ENCODE measurements around the gene NEK4.

Gene NEK4

DNA sequence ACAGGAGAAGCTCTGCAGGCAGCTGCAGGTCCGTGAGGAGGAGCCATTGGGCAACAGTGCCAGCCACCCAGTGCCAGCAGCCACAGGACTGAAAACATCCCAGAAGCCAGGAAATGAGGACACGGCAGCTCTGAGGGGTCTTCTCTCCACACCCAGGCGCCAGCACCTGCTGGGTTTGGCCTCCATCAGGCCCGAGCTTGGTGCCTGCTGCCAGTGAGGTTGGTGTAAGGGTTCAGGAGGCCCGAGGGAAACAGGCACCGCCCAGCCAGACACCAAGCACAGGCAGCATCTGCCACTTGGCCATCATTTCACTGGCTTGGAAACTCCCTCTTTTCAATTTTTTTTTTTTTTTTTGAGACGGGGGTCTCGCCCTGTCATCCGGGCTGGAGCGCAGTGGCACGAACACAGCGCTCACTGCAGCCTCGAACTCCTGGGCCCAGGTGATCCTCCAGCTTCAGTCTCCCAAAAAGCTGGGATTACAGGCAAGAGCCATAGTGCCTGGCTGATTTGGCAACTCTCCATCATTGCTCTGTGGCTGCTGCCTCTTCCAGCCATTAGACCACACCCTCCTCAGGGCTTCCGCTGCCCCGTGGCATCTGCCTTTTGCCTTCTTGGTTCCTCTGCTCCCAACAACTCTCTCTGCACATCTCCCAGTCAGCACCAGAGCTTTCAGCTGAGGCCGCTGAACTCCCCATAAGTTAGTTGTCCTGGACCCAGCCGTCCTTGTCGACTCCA is 22.4 kb upstream of the NEK4 start:
- DNase-seq (ENCODE audit: low read depth): no peak

DNA sequence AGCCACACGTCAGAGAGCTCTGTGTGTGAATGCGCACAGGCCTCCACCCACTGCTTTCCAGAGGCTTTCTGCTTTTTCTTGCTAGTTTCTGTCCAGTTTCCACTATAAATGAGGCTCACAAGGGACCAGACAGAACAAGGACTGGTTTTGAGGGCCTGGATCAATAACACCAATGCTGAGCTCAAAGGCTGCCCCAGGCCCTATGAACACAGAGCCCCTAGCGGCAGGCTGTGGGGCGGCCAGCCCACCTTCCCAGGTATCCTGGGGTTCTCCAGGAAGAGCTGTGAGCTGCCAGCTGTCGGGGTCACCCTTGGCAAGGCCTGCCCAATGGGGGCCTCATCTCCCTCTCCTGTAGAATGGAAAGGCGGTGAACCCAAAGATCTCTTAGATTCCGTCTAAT is 21.7 kb upstream of the NEK4 start:
- DNase-seq (ENCODE audit: low read depth): no peak

DNA sequence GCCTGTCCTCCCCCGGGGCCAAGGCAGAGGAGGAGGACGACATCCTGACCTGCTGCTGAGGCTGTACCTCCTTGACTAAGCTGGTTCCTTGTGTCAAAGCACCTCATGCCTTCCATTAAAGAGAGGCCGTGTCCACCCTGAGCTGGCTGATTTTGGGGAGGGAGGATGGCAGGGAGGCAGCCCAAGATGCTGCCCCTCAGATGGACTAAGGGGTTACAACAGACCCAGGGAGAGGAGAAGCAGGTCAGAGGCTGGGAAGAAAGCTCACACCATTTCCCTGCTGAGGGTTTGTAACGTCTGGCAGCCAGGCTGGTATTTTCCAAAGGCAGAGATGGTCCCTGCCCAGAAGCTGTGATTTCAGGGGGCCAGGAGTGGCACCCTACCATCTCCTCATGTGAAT is 21.2 kb upstream of the NEK4 start:
- no peak for DNase-seq (ENCODE audit: low read depth)

DNA sequence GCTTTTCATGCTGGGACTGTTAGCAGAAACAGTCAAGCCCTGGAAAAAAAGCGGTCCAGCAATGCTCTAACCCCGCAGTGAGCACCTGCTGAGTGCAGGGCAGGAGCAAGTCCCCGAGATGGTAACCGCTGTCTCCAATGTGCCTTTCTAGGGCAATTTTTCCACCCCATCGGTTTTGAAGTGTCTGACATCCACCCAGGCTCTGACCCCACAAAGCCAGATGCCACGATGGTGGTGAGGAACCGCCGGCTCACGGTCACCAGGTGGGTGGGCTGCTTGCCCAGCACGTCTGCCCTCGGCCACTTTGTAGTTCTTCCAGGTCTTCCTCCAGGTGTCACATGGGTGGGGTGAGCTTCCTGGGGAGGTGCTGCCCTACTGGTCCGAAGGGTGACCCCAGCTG is 20.6 kb upstream of the NEK4 start:
- no peak for DNase-seq (ENCODE audit: low read depth)

DNA sequence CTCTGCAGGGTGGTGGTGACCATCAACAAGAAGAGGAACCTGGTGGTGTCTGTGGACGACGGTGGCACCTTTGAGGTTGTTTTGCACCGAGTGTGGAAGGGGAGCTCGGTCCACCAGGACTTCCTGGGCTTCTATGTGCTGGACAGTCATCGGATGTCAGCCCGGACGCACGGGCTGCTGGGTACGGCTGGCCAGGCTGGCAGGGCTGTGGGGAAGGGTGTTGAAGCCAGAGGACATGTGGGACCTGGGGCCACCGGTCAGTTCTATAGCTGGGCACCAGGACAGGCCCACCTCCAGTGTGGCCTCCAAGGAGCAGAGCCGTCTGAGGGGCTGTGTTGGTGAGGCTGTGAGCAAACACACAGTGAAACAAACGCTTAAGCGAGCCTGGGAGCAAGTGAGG is 20.0 kb upstream of the NEK4 start:
- DNase-seq (ENCODE audit: low read depth): no peak

DNA sequence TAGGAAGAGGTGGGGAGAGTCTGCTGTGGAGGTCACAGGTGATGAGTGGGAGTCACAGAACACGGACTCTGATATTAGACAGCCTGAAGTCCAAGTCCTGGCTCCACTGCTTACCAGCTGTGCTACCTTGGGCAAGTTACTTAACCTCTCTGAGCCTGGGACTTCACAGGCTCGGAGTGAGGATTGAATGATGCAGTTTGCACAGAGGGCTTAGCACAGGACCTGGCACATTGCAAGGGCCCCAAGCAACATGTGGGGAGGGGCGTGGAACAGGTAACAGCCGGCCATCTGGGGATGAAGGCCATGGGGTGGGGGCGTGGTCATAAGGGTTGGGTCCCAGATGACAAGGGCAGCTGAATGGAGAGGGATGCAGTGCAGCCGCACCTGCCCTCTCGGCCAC is 19.6 kb upstream of the NEK4 start:
- no peak for DNase-seq (ENCODE audit: low read depth)

DNA sequence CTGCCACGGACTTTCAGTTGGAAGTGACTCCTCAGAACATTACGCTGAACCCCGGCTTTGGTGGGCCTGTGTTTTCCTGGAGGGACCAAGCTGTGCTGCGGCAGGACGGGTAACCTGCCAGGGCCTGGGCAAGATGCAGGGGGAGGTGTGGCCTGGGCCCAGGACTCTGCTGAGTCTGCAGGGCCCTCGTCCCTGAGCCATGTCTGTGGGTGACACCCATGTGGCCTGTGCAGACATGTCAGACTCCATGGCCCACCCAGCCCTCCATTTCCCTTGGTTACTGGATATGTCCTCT is 19.0 kb upstream of the NEK4 start:
- DNase-seq (ENCODE audit: low read depth): no peak

DNA sequence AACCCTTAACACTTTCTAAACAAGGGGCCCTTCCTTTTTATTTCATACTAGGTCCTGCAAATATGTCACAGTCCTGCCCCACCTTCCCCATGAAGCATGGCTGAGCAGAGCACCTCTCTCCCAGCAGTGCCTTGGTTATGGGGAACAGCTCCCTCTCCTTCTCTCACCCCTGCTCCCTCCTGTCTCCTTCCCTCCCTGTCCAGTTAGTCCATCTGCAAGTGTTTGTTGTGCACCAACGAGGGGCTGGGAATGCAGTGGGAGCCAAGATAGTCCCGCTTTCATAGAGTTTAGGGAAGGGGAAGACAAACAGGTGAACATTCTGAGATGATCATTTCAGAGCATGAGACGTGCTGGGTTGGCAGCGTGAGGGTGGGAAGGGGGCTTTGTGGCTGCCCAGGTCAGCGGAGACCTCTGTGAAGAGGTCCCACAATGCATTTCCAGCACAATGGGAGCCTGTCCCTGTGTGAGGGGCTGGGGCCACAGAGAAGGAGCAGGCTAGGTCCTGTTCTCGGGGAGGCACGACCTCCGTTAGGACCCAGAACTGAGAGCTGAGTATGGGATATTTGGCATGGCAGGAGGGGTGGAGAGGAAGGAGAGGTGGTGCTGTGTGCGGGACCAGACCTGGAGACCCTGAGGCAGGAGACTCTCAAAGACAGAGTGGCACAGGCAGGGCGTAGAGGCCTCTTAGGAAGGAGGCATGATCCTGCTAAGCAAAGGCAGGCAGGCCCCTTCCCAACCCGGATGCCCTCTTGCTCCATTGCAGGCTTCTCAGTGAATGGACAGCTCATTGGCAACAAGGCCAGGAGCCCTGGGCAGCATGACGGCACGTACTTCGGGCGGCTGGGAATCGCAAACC is 18.4 kb upstream of the NEK4 start:
- no peak for DNase-seq (ENCODE audit: low read depth)

DNA sequence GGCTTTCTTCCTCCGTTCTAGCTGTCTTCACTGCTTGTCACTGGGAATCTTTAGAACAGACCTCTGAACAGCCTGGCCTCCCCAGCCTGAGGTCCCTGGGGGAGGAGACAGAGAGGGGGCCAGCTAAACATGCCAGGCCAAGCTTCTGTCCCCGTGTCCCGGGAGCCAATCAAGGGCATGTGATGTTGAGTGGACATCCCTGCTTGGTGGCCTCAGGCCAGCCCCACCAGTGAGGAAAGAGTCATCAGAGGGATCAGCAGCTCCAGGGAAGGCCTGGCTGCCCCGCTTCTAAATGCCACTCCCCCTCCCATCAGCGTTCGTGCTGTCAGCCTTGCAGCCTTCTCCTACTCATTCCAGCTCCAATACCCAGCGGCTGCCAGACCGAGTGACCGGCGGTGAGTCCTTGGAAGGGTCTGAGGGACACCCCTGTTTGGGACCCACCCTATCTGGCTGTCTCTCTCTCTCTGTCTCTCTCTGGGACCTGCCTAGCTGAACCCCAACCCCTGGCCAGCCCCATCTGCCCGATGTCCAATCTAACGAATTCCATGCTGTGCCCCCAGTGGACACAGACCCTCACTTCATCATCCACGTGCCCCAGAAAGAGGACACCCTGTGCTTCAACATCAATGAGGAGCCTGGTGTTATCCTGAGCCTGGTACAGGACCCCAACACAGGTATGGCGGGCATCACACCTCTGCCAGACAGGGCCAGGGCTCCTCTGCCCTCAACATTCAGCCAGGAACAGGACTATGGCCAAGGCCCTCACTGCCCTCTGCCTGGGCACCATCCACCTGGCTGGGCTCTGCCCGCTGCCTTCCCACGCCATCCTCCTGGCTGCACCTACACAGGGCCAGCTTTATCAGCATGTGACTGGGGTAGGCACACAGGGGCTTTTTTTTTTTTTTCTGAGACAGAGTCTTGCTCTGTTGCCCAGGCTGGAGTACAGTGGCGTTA is 17.2 kb upstream of the NEK4 start:
- no peak for DNase-seq (ENCODE audit: low read depth)

DNA sequence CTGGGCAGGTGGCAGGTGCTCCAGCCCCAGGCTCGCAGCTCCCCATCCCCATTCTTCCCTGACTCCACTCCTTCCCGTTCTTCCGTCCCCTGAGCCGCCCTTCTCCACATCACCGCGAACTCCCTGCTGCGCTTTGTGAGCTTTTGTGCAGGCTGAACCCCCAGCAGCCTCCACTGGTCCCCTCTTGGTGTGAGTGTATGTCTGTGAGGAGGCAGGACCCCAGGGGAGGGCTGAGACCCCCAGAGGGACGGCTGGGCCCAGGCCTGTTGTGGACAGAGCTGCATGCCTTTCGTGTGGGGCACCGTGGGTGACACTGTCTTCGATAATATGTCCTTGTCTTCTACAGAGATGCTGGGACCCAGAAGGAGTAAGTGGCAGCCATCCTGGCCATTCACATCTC is 16.5 kb upstream of the NEK4 start:
- no peak for DNase-seq (ENCODE audit: low read depth)

DNA sequence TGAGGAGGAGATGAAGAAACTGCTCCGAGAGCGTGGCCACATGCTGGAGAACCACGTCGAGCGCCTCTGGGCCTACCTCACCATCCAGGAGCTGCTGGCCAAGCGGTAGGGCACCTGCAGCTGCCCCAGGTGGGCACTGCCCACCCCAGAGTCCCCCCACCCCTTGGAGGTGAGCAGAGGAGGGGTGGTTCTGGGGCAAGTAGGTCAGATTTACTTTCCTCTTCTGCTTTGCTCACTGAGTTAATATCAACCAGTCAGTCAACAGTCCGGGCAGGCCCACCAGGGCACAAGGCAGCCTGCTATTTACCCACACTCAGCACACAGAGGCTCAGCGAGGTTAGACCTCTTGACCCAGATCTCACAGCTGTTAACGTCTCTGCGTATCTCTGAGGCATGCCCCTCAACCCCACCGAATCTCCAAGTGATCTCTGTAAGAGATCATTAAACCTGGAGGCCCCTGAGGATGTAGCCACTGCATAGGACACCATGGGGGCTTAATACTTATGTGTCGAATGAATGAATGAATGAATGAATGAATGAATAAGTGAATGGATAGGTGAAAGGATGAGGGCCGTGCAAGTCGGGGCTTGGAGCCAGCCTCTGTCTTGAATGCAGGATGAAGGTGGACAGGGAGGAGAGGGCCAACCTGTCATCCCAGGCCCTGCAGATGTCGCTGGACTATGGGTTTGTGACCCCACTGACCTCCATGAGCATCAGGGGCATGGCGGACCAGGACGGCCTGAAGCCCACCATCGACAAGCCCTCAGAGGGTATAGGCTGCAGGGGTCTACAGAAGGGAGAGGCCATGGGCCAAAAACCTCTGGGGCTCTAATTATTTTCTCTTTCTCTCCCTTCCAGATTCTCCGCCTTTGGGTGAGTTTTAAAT is 15.8 kb upstream of the NEK4 start:
- DNase-seq (ENCODE audit: low read depth): no peak

DNA sequence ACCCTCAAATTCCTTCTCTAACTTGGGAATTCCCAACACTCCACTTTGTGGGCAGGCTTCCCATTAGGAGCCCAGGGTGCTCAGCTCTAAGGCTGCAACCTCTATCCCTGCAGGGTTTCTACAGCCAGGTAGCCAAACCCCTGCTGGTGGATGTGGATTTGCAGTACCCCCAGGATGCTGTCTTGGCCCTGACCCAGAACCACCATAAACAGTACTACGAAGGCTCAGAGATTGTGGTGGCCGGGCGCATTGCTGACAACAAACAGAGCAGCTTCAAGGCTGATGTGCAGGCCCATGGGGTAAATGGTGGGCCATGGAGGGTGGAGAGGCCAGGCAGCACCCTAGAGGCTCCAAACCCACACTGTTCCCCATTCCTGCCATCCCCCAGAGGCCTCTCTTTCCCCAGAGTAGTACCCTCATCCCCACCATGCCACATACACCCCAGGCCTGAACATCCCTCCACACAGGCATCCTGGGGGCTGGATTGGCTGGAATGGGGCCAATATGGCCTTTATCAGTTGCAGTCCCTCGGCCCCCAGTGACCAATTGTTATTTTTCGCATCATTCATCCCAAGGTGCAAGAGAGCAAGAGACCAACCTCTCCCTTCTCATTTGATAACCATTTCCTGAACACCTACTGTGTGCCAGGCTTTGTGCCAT is 14.3 kb upstream of the NEK4 start:
- DNase-seq (ENCODE audit: low read depth): no peak

DNA sequence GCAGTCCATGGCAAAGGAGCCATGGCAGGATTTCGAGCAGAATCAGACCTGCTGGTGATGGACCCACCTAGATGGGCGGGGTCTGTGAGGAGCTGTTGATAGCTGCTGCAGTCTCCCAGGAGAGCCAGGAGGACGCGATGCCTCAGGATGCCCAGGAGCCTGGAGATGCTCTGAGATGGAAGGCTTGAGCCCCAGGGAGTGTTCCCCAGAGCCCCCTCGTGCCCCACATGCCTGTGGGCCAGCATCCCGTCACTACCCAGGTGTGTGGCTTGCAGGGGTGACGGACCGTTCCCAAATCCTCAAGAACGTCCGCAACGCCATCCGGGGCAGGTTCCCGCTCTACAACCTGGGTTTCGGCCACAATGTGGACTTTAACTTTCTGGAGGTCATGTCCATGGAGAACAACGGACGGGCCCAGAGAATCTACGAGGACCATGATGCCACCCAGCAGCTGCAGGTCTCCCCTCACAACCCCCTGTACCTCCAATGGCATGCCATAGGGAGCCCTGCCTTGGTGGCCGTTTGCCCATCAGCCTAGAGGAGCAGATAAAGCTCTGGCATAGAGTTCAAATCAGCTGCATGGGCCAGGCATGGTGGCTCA is 13.4 kb upstream of the NEK4 start:
- no peak for DNase-seq (ENCODE audit: low read depth)

DNA sequence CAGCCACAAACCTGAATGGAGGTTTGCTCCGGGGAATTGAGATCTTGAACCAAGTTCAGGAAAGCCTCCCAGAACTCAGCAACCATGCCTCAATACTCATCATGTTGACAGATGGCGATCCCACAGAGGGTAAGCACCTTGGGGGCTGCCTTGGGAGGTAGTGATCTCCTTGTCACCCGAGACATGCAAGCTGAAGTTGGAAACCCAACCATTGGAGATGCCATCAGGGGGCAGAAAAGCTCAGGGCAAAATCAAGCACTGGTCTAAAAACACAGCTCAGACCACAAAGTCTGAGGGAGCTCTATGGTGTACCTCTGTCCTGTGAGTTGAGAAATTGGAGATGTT is 12.4 kb upstream of the NEK4 start:
- DNase-seq (ENCODE audit: low read depth): no peak

DNA sequence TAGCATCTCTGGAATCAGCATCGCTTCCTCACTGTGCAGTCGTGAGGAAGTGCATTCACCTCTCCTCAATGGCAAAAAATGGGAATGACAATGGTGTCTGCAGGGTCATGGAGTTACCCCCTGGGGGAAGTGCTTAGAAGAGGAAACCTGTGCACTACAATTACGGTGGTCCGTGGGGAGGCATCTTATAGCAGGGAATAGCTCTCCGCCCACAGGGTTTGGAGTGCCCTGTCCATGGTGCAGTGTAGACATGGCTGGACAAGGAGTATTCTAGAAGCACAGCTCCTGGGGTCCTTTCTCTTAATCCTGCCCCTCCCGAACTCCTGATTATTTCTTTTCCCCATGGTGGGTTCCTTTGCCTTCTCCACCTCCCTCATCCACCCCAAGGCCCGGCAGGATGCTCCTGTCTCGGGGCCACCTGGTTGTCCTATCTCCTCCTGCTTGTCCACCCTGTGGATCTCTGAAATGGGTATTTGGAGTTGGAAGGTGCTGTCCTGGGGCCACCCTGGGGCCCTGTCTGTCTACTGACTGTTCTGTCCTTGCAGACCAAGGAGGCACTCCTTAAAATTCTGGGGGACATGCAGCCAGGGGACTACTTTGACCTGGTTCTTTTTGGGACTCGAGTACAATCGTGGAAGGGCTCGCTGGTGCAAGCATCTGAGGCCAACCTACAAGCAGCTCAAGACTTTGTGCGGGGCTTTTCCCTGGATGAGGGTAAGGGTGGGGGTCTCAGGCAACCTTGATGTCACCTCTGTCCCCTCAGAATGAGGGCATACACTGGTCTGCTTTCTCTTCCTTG is 11.9 kb upstream of the NEK4 start:
- no peak for DNase-seq (ENCODE audit: low read depth)

DNA sequence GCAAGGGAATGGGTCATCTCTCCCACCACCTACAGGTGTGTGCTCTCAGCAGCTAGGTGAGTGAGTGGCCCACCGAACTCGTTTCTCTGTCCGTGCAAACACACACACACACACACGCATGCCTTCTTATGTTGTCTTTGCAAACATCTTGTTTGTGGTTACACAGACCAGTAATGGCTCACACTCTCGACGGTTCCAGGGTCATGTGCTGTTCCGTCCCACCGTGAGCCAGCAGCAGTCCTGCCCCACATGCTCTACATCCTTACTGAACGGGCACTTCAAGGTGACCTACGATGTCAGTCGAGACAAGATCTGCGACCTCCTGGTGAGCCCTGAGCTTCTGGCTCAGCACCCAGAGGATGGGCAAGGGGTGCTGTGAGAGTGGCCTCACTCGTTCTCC is 11.0 kb upstream of the NEK4 start:
- DNase-seq (ENCODE audit: low read depth): no peak

DNA sequence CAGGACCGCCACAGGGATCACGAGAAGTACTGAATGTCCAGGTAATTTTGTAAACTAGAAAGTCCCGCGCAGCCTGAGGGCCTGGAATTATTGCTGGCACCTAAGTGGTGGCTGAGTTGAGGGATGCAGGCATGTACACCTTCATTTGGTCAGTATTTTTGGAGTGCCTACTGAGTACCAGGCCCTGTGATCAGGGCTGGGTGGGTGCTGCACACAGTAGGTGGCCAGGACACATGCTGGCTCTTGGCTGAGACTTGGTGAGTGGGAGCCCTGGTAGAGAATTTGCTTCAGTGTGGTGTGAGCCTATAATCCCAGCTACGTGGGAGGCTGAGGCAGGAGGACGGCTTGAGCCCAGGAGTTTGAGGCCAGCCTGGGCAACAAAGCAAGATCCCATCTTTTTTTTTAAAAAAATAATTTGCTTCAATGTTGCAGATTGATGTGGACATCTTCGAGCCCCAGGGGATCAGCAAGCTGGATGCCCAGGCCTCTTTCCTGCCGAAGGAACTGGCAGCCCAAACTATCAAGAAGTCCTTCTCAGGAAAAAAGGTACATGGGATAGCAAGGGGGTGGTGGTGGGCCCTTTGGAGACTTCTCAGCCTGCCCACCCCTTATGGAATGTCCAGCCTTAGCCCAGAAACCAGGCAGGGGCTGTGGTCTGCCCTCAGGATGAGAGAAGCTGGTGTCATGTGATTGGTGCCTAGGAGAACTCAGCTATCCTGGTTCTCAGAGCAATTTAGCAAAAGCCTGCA is 9.3 kb upstream of the NEK4 start:
- DNase-seq (ENCODE audit: low read depth): no peak

DNA sequence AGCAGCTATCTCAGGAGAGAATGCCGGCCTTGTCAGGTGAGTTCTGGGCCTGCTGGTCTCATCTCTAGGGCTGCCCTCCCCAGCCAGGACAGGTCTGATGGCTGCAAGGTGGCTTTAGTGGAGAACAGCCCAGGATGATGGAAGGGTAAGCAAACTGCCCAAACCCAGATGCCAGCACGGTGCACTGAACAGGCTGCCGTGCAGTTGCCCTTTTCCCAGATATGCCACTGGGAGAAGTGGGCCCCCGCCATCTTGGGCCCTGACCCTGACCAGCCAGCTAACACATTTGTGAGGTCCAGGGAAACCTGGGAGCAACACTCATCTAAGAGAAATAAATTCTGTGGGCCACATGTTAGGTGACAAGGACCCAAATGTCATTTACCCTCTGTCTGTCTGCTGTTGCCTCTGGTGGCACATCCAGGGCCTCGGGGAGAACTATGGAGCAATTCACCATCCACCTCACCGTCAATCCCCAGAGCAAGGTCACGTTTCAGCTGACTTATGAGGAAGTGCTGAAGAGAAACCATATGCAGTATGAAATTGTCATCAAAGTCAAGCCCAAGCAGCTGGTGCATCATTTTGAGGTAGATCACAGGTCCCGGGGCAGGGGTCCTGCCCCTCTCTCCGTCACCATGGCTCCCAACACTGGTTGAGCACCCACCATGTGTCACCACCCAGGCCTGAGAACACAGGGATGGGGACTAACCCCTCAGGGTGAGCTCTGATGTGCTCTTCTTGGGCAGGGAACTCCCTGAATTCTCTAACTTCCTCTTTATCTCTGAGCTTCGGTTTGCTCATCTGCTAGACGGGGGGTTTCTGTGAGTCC is 8.5 kb upstream of the NEK4 start:
- DNase-seq (ENCODE audit: low read depth): no peak

All from fibroblast of the conjunctiva (primary cell).